A673 (cell line): ENCODE results near the gene GYG1. TPM values are rescaled to one million over a fixed set of nuclear protein-coding genes. Genes with fewer than 3 reads are reported as not detected.

Experiments used
- BruUV-seq: library from RNA; stranded (reverse); fragments of 400-500 nt; replicated peaks from 2 replicates; lab custom pipeline; 2021; lab: Mats Ljungman, UMichigan
- CTCF ChIA-PET: fragments of 300-600 bp; sonication (Branson Sonifier 250); formaldehyde crosslinking; loops from one replicate; lab custom pipeline; 2022; ENCODE audit warnings: antibody characterized with exemption; lab: Charles Lee
- POLR2A ChIA-PET: fragments of 300-600 bp; sonication (Branson Sonifier 250); formaldehyde crosslinking; loops from one replicate; lab custom pipeline; 2022; ENCODE audit warnings: antibody characterized with exemption; ENCODE audit not compliant: low non-redundant PET; lab: Charles Lee
- DNase-seq: peaks from one replicate; pipeline ENCODE4 v3.0.0-alpha.2; 2015; ENCODE audit warnings: low spot score
- H3K27ac ChIP-seq: fragments of 200-600 bp; sonication (generic); 2 replicates; pipeline ENCODE4 v1.5.1; 2016; ENCODE audit warnings: mixed run types, low read depth, mild to moderate bottlenecking, mixed read lengths, antibody characterized with exemption, low read length; ENCODE audit not compliant: poor library complexity, severe bottlenecking
- H3K27me3 ChIP-seq: fragments of 200-600 bp; sonication (generic); replicated peaks from 2 replicates; pipeline ENCODE4 v1.6.1; 2017; ENCODE audit warnings: mixed run types, low read depth, mild to moderate bottlenecking, mixed read lengths, antibody characterized with exemption, low read length; ENCODE audit not compliant: insufficient read depth, poor library complexity
- H3K36me3 ChIP-seq: fragments of 200-600 bp; sonication (generic); 2 replicates; pipeline ENCODE4 v1.6.1; 2016; ENCODE audit warnings: mixed run types, mild to moderate bottlenecking, mixed read lengths, antibody characterized with exemption, low read length; ENCODE audit not compliant: insufficient read depth, poor library complexity, severe bottlenecking
- H3K4me1 ChIP-seq: fragments of 200-600 bp; sonication (generic); 2 replicates; pipeline ENCODE4 v1.6.1; 2017; ENCODE audit warnings: mixed run types, mild to moderate bottlenecking, mixed read lengths, antibody characterized with exemption, low read length; ENCODE audit not compliant: insufficient read depth, poor library complexity, severe bottlenecking
- H3K4me3 ChIP-seq: fragments of 200-600 bp; sonication (generic); 2 replicates; pipeline ENCODE4 v1.5.1; 2016; ENCODE audit warnings: low read depth, mixed run types, mild to moderate bottlenecking, mixed read lengths, low read length; ENCODE audit not compliant: poor library complexity, severe bottlenecking
- H3K9me3 ChIP-seq: fragments of 200-600 bp; sonication (generic); 2 replicates; pipeline ENCODE4 v1.6.1; 2016; ENCODE audit warnings: mixed run types, low read depth, mild to moderate bottlenecking, mixed read lengths, antibody characterized with exemption, low read length; ENCODE audit not compliant: poor library complexity, severe bottlenecking
- CTCF ChIP-seq: fragments of 300-800, 200-600 bp; sonication (generic); conservative IDR thresholded peaks from 2 replicates; pipeline ENCODE4 v1.5.1; 2017; ENCODE audit warnings: low read depth, mild to moderate bottlenecking, antibody characterized with exemption, low read length, moderate library complexity, mixed read lengths
- EZH2 ChIP-seq: fragments of 200-600 bp; sonication (generic); IDR thresholded peaks from 2 replicates; pipeline ENCODE4 v1.6.1; 2017; ENCODE audit warnings: borderline replicate concordance, low read depth, mild to moderate bottlenecking, mixed read lengths, antibody characterized with exemption, low read length; ENCODE audit not compliant: poor library complexity, severe bottlenecking
- intact Hi-C: fragments of 100-400 bp; cut with micrococcal nuclease; formaldehyde crosslinking; loops from one replicate; pipeline ENCODE4 v1.10.0; 2022; ENCODE audit not compliant: unreplicated experiment
- total RNA-seq: library from RNA; stranded (reverse); gene quantifications from 2 replicates; pipeline ENCODE4 v1.2.3, GENCODE V29; 2021

The GYG1 gene
- total RNA-seq, 1 experiment from 2014 or later: 5.1 TPM

GRCh38 chr3:148998297-148998696 lies 7.0 kb downstream of the GYG1 start:
- H3K4me1 ChIP-seq: no peaks in the 10 kb centered on the region
- intact Hi-C loops: no loop called here
- ChIA-PET POLR2A (no interaction called here), CTCF (no interaction called here)
- H3K9me3 ChIP-seq: no peaks in the 10 kb centered on the region
- DNase-seq: no peak
- H3K27me3 ChIP-seq: no peaks in the 10 kb centered on the region
- H3K36me3 ChIP-seq: no peaks in the 10 kb centered on the region
- no TSS peak for BruUV-seq
- no peak overlapping the region for H3K27ac ChIP-seq
- H3K4me3 ChIP-seq: no peak overlapping the region
- TF ChIP-seq EZH2 (no peak), CTCF (no peak)

- H3K27me3 ChIP-seq: no peaks in the 10 kb centered on the region
- no peak for DNase-seq
- no peaks in the 10 kb centered on the region for H3K9me3 ChIP-seq
- TF ChIP-seq CTCF: no peak
- no peak for TF ChIP-seq EZH2
- intact Hi-C loops: no loop called here
- BruUV-seq: no TSS peak
- H3K36me3 ChIP-seq: no peaks in the 10 kb centered on the region
- CTCF ChIA-PET: no interaction called here
- no peak overlapping the region for H3K4me3 ChIP-seq
- H3K4me1 ChIP-seq: no peaks in the 10 kb centered on the region
- POLR2A ChIA-PET: no interaction called here
- H3K27ac ChIP-seq: no peak overlapping the region
Measured at GRCh38 chr3:148998715-148999423, 7.5 kb downstream of the GYG1 start.

GRCh38 chr3:148999806-149000205 lies 8.5 kb downstream of the GYG1 start:
- Histone ChIP-seq H3K4me1 (no peaks in the 10 kb centered on the region), H3K36me3 (no peaks in the 10 kb centered on the region), H3K27me3 (no peaks in the 10 kb centered on the region), H3K27ac (no peak overlapping the region), H3K4me3 (no peak overlapping the region), H3K9me3 (no peaks in the 10 kb centered on the region)
- TF ChIP-seq EZH2 (no peak), CTCF (no peak)
- intact Hi-C loops: no loop called here
- ChIA-PET CTCF (no interaction called here), POLR2A (no interaction called here)
- BruUV-seq: no TSS peak
- DNase-seq: no peak
